Measurements from ENCODE around the gene HAND1. TPM values are rescaled to one million over a fixed set of nuclear protein-coding genes. Genes with fewer than 3 reads are reported as not detected.

Gene HAND1
- total and polyA plus RNA-seq, 2 donors (not counting 1 experiment from before 2014, with no cell fraction given): not detected

DNA sequence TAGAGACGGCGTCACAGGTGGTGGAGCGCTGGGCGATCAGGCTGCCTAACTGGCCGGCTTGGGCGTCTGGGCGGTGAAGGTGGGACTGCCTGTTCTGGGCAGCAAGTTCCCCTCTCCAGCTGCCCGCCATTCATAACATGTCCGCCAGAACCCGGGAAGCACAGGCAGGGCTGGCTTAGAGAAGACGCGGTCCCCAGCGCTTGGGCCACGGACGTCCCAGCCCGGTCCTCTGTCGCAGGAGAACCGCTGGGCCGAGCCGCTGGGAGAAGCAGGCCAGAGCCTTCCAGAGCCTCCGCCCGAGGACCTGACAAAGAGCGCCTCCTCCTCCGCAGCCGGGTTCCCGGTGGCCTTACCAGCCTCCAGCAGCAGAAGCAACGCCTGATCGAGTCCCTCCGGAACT, 15.2 kb upstream of the HAND1 start:
- Histone ChIP-seq H3K36me3 (replicated peaks in 1 of 2; ENCODE audit: control extremely low read depth in 1 of 2, control insufficient read depth in 1 of 2, extremely low read depth in 1 of 2, insufficient read depth in 2 of 2, low read length in 1 of 2) (no peaks in the 10 kb centered on the region), H3K27ac (ENCODE audit: low read length in 2 of 2) (no peak overlapping the region), H3K27me3 (replicated peaks in 1 of 4; ENCODE audit: control extremely low read depth in 1 of 4, control insufficient read depth in 3 of 4, insufficient read depth in 4 of 4, low read length in 3 of 4) (peaks cover 0 to 28% (median 23%) of the 10 kb centered on the region in 4 experiments), H4K20me1 (ENCODE audit: control insufficient read depth, insufficient read depth, low read length, poor library complexity, severe bottlenecking) (no peaks in the 10 kb centered on the region), H3K4me3 (ENCODE audit: control extremely low read depth in 1 of 5, extremely low read depth in 1 of 5, insufficient read depth in 1 of 5, low read depth in 2 of 5, low read length in 4 of 5) (no peak overlapping the region), H3K79me2 (ENCODE audit: control insufficient read depth, insufficient read depth, low read length) (no peaks in the 10 kb centered on the region), H2AFZ (ENCODE audit: insufficient read depth, low read depth, low read length, poor library complexity, severe bottlenecking) (no peak overlapping the region), H3K9ac (ENCODE audit: low read length) (no peak overlapping the region), H3K4me2 (replicated peaks; ENCODE audit: low read depth, low read length, poor library complexity, severe bottlenecking) (no peak overlapping the region), H3K9me3 (ENCODE audit: control extremely low read depth in 1 of 3, control insufficient read depth in 2 of 3, insufficient read depth in 1 of 3, low read length in 2 of 3) (peaks cover 0 to 3% (median 0%) of the 10 kb centered on the region in 3 donors), H3K4me1 (ENCODE audit: control insufficient read depth in 2 of 2, insufficient read depth in 2 of 2, low read length in 2 of 2) (no peaks in the 10 kb centered on the region)
- POLR2A ChIA-PET: no interaction called here
- Mint-ChIP-seq H3K4me3 (no peak overlapping the region), H3K9me3 (ENCODE audit: insufficient read depth) (no peaks in the 10 kb centered on the region), H3K27me3 (peaks cover 49% of the 10 kb centered on the region), H3K4me1 (no peaks in the 10 kb centered on the region), H3K27ac (no peak overlapping the region)
- no peak for TF ChIP-seq EZH2 (IDR thresholded peaks at IDR 0.05; ENCODE audit: borderline replicate concordance, insufficient read depth, low read depth, low read length, poor library complexity, severe bottlenecking)
- TF ChIP-seq, protein P1, sequence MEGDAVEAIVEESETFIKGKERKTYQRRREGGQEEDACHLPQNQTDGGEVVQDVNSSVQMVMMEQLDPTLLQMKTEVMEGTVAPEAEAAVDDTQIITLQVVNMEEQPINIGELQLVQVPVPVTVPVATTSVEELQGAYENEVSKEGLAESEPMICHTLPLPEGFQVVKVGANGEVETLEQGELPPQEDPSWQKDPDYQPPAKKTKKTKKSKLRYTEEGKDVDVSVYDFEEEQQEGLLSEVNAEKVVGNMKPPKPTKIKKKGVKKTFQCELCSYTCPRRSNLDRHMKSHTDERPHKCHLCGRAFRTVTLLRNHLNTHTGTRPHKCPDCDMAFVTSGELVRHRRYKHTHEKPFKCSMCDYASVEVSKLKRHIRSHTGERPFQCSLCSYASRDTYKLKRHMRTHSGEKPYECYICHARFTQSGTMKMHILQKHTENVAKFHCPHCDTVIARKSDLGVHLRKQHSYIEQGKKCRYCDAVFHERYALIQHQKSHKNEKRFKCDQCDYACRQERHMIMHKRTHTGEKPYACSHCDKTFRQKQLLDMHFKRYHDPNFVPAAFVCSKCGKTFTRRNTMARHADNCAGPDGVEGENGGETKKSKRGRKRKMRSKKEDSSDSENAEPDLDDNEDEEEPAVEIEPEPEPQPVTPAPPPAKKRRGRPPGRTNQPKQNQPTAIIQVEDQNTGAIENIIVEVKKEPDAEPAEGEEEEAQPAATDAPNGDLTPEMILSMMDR (IDR thresholded peaks at IDR 0.05): no peak
- intact Hi-C loops (cut with micrococcal nuclease): no loop called here
- no peak for ATAC-seq (ENCODE audit: low read depth)
- WGBS (ENCODE audit: insufficient coverage): 43% methylated on average over 26 of the region's 29 CpGs
- CTCF ChIA-PET: no interaction called here
- no peak for DNase-seq

DNA sequence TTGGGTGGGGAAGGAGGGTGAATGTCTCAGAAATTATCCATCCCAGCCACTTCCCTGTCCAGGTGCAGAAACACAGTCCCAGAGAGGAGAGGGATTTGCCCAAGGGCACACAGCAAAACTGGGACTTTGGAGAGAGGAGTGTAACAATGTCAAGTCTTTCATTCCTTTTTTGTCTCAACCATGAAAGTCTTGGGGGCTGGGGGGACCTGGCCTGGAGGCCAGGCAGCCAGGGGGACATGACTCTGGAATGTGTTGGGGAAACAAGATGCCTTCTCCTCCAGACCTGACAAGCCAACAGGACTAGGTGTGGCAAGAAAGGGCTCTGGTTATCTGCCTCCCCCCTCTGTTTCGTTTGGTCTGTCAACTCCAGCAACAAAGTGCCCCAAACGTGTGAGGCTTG, 13.9 kb upstream of the HAND1 start:
- peaks cover 58% of the 10 kb centered on the region for H3K27me3 Mint-ChIP-seq
- no peak for DNase-seq
- intact Hi-C loops (cut with micrococcal nuclease): no loop called here
- no peaks in the 10 kb centered on the region for H3K79me2 ChIP-seq (ENCODE audit: control insufficient read depth, insufficient read depth, low read length)
- TF ChIP-seq, protein P1 (IDR thresholded peaks at IDR 0.05): no peak
- TF ChIP-seq EZH2 (IDR thresholded peaks at IDR 0.05; ENCODE audit: borderline replicate concordance, insufficient read depth, low read depth, low read length, poor library complexity, severe bottlenecking): no peak
- H4K20me1 ChIP-seq (ENCODE audit: control insufficient read depth, insufficient read depth, low read length, poor library complexity, severe bottlenecking): no peaks in the 10 kb centered on the region
- H3K9me3 ChIP-seq (ENCODE audit: control extremely low read depth in 1 of 3, control insufficient read depth in 2 of 3, insufficient read depth in 1 of 3, low read length in 2 of 3): peaks cover 0 to 3% (median 0%) of the 10 kb centered on the region in 3 donors
- no peaks in the 10 kb centered on the region for H3K9me3 Mint-ChIP-seq (ENCODE audit: insufficient read depth)
- no peaks in the 10 kb centered on the region for H3K4me1 Mint-ChIP-seq
- H3K4me3 Mint-ChIP-seq: no peak overlapping the region
- no peak overlapping the region for H3K27ac ChIP-seq (ENCODE audit: low read length in 2 of 2)
- peaks cover 0 to 32% (median 30%) of the 10 kb centered on the region in 4 experiments for H3K27me3 ChIP-seq (replicated peaks in 1 of 4; ENCODE audit: control extremely low read depth in 1 of 4, control insufficient read depth in 3 of 4, insufficient read depth in 4 of 4, low read length in 3 of 4)
- H3K4me3 ChIP-seq (ENCODE audit: control extremely low read depth in 1 of 5, extremely low read depth in 1 of 5, insufficient read depth in 1 of 5, low read depth in 2 of 5, low read length in 4 of 5): no peak overlapping the region
- no peak overlapping the region for H3K27ac Mint-ChIP-seq
- no CpG with 5 or more reads among the region's 2 CpGs for WGBS (ENCODE audit: insufficient coverage)
- H2AFZ ChIP-seq (ENCODE audit: insufficient read depth, low read depth, low read length, poor library complexity, severe bottlenecking): no peak overlapping the region
- H3K4me2 ChIP-seq (replicated peaks; ENCODE audit: low read depth, low read length, poor library complexity, severe bottlenecking): no peak overlapping the region
- no peaks in the 10 kb centered on the region for H3K36me3 ChIP-seq (replicated peaks in 1 of 2; ENCODE audit: control extremely low read depth in 1 of 2, control insufficient read depth in 1 of 2, extremely low read depth in 1 of 2, insufficient read depth in 2 of 2, low read length in 1 of 2)
- no peak for ATAC-seq (ENCODE audit: low read depth)
- H3K9ac ChIP-seq (ENCODE audit: low read length): no peak overlapping the region
- H3K4me1 ChIP-seq (ENCODE audit: control insufficient read depth in 2 of 2, insufficient read depth in 2 of 2, low read length in 2 of 2): no peaks in the 10 kb centered on the region
- ChIA-PET CTCF (no interaction called here), POLR2A (no interaction called here)
